HAP-1 (cell line): ENCODE measurements around the gene CLDN6.

Experiments used
- DNase-seq, 2 experiments: peaks; one replicate each; pipeline ENCODE4 v3.0.0-alpha.2; 2016 to 2020; ENCODE audit warnings: low spot score in 2 of 2
- H3K27me3 ChIP-seq: fragments of 250-450 bp; sonication (Bioruptor Pico); 2 replicates; pipeline ENCODE4 v1.5.1; 2020; ENCODE audit warnings: low read depth, mild to moderate bottlenecking, moderate library complexity
- H3K36me3 ChIP-seq: fragments of 250-450 bp; sonication (Bioruptor Pico); replicated peaks from 2 replicates; pipeline ENCODE4 v1.5.1; 2020; ENCODE audit warnings: mild to moderate bottlenecking
- H3K4me1 ChIP-seq: fragments of 250-450 bp; sonication (Bioruptor Pico); 2 replicates; pipeline ENCODE4 v1.5.1; 2020; ENCODE audit warnings: mild to moderate bottlenecking
- H3K4me3 ChIP-seq: fragments of 250-450 bp; sonication (Bioruptor Pico); 2 replicates; pipeline ENCODE4 v1.5.1; 2020; ENCODE audit warnings: mild to moderate bottlenecking, moderate library complexity
- H3K9me3 ChIP-seq: fragments of 250-450 bp; sonication (Bioruptor Pico); 2 replicates; pipeline ENCODE4 v1.5.1; 2020; ENCODE audit warnings: mild to moderate bottlenecking, moderate library complexity
- in situ Hi-C: fragments of 300-500 bp; cut with MboI; formaldehyde crosslinking; loops from 3 replicates; pipeline ENCODE4 v1.14.3; 2020; ENCODE audit warnings: low sequenced_read_pairs, inconsistent platforms, mixed read lengths

Gene CLDN6

DNA sequence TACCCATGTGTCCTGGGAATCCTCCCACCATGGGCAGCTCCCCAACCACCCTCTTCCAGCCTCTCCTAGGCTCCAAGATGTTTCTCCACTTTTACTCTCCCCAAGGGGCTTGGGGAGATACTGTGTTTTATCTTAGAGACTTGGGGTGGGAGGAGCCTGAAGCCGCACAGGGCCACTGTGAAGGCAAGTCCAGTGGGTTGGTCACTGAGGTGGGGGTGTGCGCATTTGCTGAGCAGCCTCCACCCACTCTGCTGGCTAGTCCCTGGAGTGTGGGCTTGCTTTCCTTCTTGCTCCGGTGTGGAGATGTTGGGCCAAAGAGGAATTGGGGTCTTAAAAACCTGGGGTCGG lies 9.3 kb downstream of the CLDN6 start:
- Histone ChIP-seq H3K4me3 (no peak overlapping the region), H3K9me3 (no peaks in the 10 kb centered on the region), H3K36me3 (no peaks in the 10 kb centered on the region), H3K4me1 (peaks cover 19% of the 10 kb centered on the region), H3K27me3 (no peaks in the 10 kb centered on the region)
- in situ Hi-C loops: no loop called here
- DNase-seq: no peak

GRCh38 chr16:3007957-3008689 lies 9.9 kb downstream of the CLDN6 start:
- in situ Hi-C loops: no loop called here
- Histone ChIP-seq H3K9me3 (no peaks in the 10 kb centered on the region), H3K36me3 (no peaks in the 10 kb centered on the region), H3K27me3 (no peaks in the 10 kb centered on the region), H3K4me1 (peaks cover 19% of the 10 kb centered on the region), H3K4me3 (no peak overlapping the region)
- peak; percentile 62 to 74 for DNase-seq

DNA sequence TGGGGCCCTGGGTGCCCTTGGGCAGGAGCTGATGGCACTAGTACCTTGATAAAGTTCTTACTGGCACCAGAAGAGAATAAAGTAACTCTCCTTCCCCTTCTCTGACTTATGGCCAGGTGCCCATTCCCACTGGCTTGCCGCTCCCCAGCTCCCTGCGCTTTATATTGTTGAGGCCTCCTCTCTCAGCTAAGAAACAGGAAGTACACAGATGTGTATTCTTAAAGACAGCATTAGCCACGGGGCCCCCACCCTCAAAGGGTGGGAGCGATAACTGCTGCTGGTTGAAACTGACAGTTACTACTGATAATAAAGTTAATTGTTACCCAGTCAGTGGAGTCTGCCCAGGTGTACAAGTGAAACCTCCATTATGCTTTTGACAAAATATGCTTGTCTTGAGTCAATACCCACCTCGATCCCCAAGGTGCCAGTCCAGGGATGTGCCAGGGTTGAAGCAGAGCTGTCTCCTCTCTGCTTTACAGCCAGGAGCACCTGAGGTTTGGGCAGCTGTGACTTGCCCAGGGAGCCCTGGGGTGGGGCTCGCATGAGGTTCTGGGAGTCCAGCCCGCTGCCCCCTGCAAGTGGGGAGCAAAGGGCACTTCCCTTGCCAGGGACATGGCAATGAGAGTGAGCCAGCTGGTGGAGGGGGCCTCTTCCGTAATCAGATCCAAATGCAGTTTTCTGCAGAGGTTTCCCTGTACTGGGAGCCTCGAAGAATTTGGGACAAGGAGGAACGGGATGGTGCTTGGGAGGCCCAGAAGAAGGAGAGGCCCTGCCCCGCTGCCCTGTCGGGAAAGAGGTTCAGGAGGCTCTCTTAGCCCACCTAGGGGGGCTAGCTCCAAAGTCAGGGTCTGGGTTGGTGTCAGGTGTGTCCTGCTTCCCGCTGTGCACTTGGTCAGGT lies 10.7 kb downstream of the CLDN6 start:
- Histone ChIP-seq H3K36me3 (no peaks in the 10 kb centered on the region), H3K4me1 (peaks cover 19% of the 10 kb centered on the region), H3K4me3 (no peak overlapping the region), H3K27me3 (no peaks in the 10 kb centered on the region), H3K9me3 (no peaks in the 10 kb centered on the region)
- in situ Hi-C loops: no loop called here
- DNase-seq: no peak

- H3K4me3 ChIP-seq: peak overlapping the region; percentile 37
- no peaks in the 10 kb centered on the region for H3K9me3 ChIP-seq
- H3K36me3 ChIP-seq: no peaks in the 10 kb centered on the region
- no peaks in the 10 kb centered on the region for H3K27me3 ChIP-seq
- peak in 1 of 2 experiments; percentile 51 for DNase-seq
- in situ Hi-C loops: no loop called here
- peaks cover 19% of the 10 kb centered on the region for H3K4me1 ChIP-seq
Measured at GRCh38 chr16:3004781-3005284, 13.2 kb downstream of the CLDN6 start.

GRCh38 chr16:3004319-3004718 lies 13.7 kb downstream of the CLDN6 start:
- Histone ChIP-seq H3K4me3 (no peak overlapping the region), H3K27me3 (no peaks in the 10 kb centered on the region), H3K36me3 (no peaks in the 10 kb centered on the region), H3K9me3 (no peaks in the 10 kb centered on the region), H3K4me1 (peaks cover 19% of the 10 kb centered on the region)
- peak in 1 of 2 experiments; percentile 39 for DNase-seq
- in situ Hi-C loops: no loop called here

- H3K4me1 ChIP-seq: peaks cover 18% of the 10 kb centered on the region
- H3K9me3 ChIP-seq: no peaks in the 10 kb centered on the region
- no peaks in the 10 kb centered on the region for H3K36me3 ChIP-seq
- no peaks in the 10 kb centered on the region for H3K27me3 ChIP-seq
- peak; percentile 97 to 98 for DNase-seq
- in situ Hi-C loops: no loop called here
- peak overlapping the region; percentile 12 for H3K4me3 ChIP-seq
Measured at GRCh38 chr16:3003582-3004270, 14.3 kb downstream of the CLDN6 start.

DNA sequence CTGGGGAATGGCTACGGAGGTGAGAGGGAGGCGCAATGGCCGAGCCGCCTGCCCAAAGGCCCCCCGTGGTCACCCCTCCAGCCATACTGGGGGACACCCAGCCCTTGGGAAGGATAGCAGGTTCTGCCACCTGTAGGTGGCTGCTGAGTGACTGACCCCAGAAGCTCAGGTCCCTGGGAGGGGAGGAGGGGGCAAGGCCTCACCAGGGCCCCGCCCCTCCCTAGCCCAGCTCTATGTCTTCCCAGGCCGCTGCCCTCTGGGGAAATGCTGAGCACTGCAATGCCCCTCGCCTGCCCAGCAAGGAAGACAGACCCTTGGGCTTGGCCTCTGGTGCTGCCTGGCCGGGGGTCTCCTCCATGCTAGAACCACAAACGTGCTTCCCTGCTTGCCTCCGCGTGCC lies 16.7 kb downstream of the CLDN6 start:
- peaks cover 3% of the 10 kb centered on the region; the same call in 1 of the 2 replicates for H3K27me3 ChIP-seq
- H3K9me3 ChIP-seq: no peaks in the 10 kb centered on the region
- no peak overlapping the region for H3K4me3 ChIP-seq
- in situ Hi-C loops: no loop called here
- DNase-seq: no peak
- H3K4me1 ChIP-seq: peaks cover 4% of the 10 kb centered on the region
- H3K36me3 ChIP-seq: no peaks in the 10 kb centered on the region

- no peak for DNase-seq
- in situ Hi-C loops: no loop called here
- H3K9me3 ChIP-seq: no peaks in the 10 kb centered on the region
- no peaks in the 10 kb centered on the region for H3K36me3 ChIP-seq
- H3K4me1 ChIP-seq: peaks cover 4% of the 10 kb centered on the region
- peaks cover 3% of the 10 kb centered on the region; the same call in 1 of the 2 replicates for H3K27me3 ChIP-seq
- no peak overlapping the region for H3K4me3 ChIP-seq
Measured at GRCh38 chr16:3000540-3000939, 17.4 kb downstream of the CLDN6 start.

GRCh38 chr16:2999929-3000328 lies 18.1 kb downstream of the CLDN6 start:
- in situ Hi-C loops: no loop called here
- Histone ChIP-seq H3K9me3 (no peaks in the 10 kb centered on the region), H3K36me3 (no peaks in the 10 kb centered on the region), H3K4me3 (no peak overlapping the region), H3K27me3 (peaks cover 3% of the 10 kb centered on the region; the same call in 1 of the 2 replicates), H3K4me1 (peaks cover 2% of the 10 kb centered on the region)
- DNase-seq: no peak

DNA sequence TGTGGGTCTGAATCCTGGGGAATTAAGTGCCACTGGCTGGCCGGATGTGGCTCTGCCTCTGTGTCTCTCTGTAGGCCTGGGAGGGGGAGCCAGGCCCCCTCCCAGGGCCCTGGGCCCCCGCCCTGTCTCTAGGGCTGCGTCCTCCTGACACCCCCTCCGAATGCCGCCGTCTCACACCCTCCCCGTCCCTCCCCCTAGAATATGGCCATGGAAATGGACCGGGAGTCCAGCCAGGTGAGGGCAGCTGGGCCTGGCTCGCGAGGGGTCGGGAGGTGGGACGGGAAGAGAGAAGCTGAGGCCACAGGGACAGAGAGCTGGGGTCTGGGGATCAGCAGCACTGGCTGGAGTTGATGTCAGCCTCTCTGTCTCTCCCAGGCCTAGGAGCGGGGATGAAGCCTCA lies 21.7 kb downstream of the CLDN6 start:
- Histone ChIP-seq H3K27me3 (peaks cover 3% of the 10 kb centered on the region; the same call in 1 of the 2 replicates), H3K36me3 (no peaks in the 10 kb centered on the region), H3K4me3 (no peak overlapping the region), H3K9me3 (no peaks in the 10 kb centered on the region), H3K4me1 (no peaks in the 10 kb centered on the region)
- in situ Hi-C loops: no loop called here
- DNase-seq: no peak

- H3K4me1 ChIP-seq: no peaks in the 10 kb centered on the region
- no peak for DNase-seq
- no peak overlapping the region for H3K4me3 ChIP-seq
Measured at GRCh38 chr16:2992383-2993081, 25.5 kb downstream of the CLDN6 start.

DNA sequence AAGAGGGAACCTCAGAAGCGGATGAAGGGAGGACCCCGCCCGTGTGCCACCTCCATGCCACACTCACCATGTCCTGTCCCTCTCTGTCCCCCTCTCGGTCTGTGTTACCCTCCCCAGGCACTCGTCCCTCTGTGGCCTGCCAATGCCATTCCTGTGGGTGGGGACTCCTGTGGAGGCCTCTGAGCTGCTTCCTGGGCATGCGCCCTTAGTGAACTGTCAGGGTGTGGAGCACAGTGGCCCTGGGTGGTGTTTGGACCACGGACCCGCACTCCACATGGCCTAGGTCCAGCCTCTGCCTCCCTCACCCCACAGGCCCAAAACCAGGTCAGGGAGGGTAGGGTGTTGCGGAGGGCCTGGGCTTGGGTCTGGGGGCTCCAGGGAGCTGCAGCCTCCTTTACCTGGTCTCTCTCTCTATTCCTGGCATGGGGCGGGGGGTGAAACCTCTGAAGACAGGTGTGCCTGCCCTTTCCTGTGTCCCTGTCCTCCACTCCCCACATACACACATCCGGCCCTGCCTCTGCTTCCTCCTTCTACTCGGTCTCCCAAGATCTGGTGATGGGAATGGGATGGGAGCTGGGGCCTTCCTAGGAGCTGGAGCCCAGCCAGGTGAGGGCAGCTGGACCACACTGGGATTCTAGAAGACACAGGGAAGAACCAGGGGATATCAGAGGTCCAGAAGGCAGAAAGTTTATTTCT lies 26.3 kb downstream of the CLDN6 start:
- no peak for DNase-seq
- H3K4me1 ChIP-seq: no peaks in the 10 kb centered on the region
- H3K9me3 ChIP-seq: no peaks in the 10 kb centered on the region
- H3K4me3 ChIP-seq: no peak overlapping the region
- no peaks in the 10 kb centered on the region for H3K36me3 ChIP-seq
- in situ Hi-C loops: no loop called here
- peaks cover 3% of the 10 kb centered on the region; the same call in 1 of the 2 replicates for H3K27me3 ChIP-seq

More at GRCh38 chr16:2992383-2993081, 25.5 kb downstream of the CLDN6 start:
- in situ Hi-C loops: no loop called here
- Histone ChIP-seq H3K27me3 (peaks cover 3% of the 10 kb centered on the region; the same call in 1 of the 2 replicates), H3K9me3 (no peaks in the 10 kb centered on the region), H3K36me3 (no peaks in the 10 kb centered on the region)
